GM19467 (cell line): Measurements from ENCODE around the gene PRPH2.
"Not testable (repeated sequence)": the region's sequence is repeated elsewhere in the genome, so short reads cannot be mapped to it uniquely, and the experiment has no call there.

Experiments used
- ATAC-seq: cut with Tn5 transposase; IDR thresholded peaks from one replicate; pipeline ENCODE4 v1.9.1; 2021; ENCODE audit warnings: mild to moderate bottlenecking, moderate library complexity; ENCODE audit not compliant: unreplicated experiment

Gene PRPH2

GRCh38 chr6:42742116-42742894 is 19.9 kb upstream of the PRPH2 start:
- ATAC-seq, result no peak

GRCh38 chr6:42740725-42741124 is 18.3 kb upstream of the PRPH2 start:
- no peak for ATAC-seq

GRCh38 chr6:42735976-42736375 is 13.6 kb upstream of the PRPH2 start:
- ATAC-seq, result no peak

- ATAC-seq, result not testable (repeated sequence)
Observed at GRCh38 chr6:42733867-42734481, 11.6 kb upstream of the PRPH2 start.

GRCh38 chr6:42729731-42730130 is 7.3 kb upstream of the PRPH2 start:
- no peak for ATAC-seq

- ATAC-seq, result no peak
Observed at GRCh38 chr6:42727627-42728026, 5.2 kb upstream of the PRPH2 start.

GRCh38 chr6:42727087-42727611 is 4.8 kb upstream of the PRPH2 start:
- ATAC-seq, result no peak

GRCh38 chr6:42726485-42727086 is 4.2 kb upstream of the PRPH2 start:
- no peak for ATAC-seq

- ATAC-seq, result no peak
Observed at GRCh38 chr6:42726026-42726425, 3.6 kb upstream of the PRPH2 start.

GRCh38 chr6:42724825-42725224 is 2.4 kb upstream of the PRPH2 start:
- ATAC-seq, result no peak

- ATAC-seq, result no peak
Observed at GRCh38 chr6:42720739-42721138, 1.7 kb downstream of the PRPH2 start.

- no peak for ATAC-seq
Observed at GRCh38 chr6:42715871-42716270, 6.5 kb downstream of the PRPH2 start.

GRCh38 chr6:42714098-42714761 is 8.2 kb downstream of the PRPH2 start:
- no peak for ATAC-seq

GRCh38 chr6:42711930-42712329 is 10.5 kb downstream of the PRPH2 start:
- no peak for ATAC-seq

GRCh38 chr6:42710316-42710715 is 12.1 kb downstream of the PRPH2 start:
- ATAC-seq, result no peak

- ATAC-seq, result no peak
Observed at GRCh38 chr6:42709871-42710270, 12.5 kb downstream of the PRPH2 start.

- ATAC-seq, result no peak
Observed at GRCh38 chr6:42708096-42708495, 14.3 kb downstream of the PRPH2 start.

- ATAC-seq, result no peak
Observed at GRCh38 chr6:42707595-42707994, 14.8 kb downstream of the PRPH2 start.

GRCh38 chr6:42704937-42705374 is 17.4 kb downstream of the PRPH2 start:
- no peak for ATAC-seq

GRCh38 chr6:42704251-42704936 is 18.0 kb downstream of the PRPH2 start:
- no peak for ATAC-seq

GRCh38 chr6:42702786-42703185 is 19.6 kb downstream of the PRPH2 start:
- ATAC-seq, result not testable (repeated sequence)
